Glomerular endothelial cell (primary cell): ENCODE measurements around the gene FAM180A. TPM values are rescaled to one million over a fixed set of nuclear protein-coding genes. Genes with fewer than 3 reads are reported as not detected.

Experiments used
- DNase-seq: peaks from one replicate; pipeline ENCODE4 v3.0.0-alpha.2; 2011; ENCODE audit warnings: low read depth, low spot score; ENCODE audit errors: extremely low read depth
- total RNA-seq: library from RNA; depleted of rRNA; stranded (reverse); fragments of >200 nt; gene quantifications from 2 replicates; pipeline ENCODE4 v1.2.3, GENCODE V29; 2015

Gene FAM180A
- total RNA-seq, 1 donor from 2014 or later: not detected

GRCh38 chr7:135685306-135686084 is 63.1 kb downstream of the FAM180A start:
- no peak for DNase-seq

GRCh38 chr7:135684699-135685098 is 63.9 kb downstream of the FAM180A start:
- DNase-seq: no peak

GRCh38 chr7:135684136-135684535 is 64.5 kb downstream of the FAM180A start:
- no peak for DNase-seq

- DNase-seq: no peak
Measured at GRCh38 chr7:135683609-135684008, 65.0 kb downstream of the FAM180A start.

GRCh38 chr7:135682191-135682590 is 66.4 kb downstream of the FAM180A start:
- DNase-seq: no peak

- no peak for DNase-seq
Measured at GRCh38 chr7:135681762-135682161, 66.9 kb downstream of the FAM180A start.

Other genes starting within 250 kb of the FAM180A start
- gene CNOT4, start 238.7 kb downstream of the FAM180A start, total RNA-seq: 10.0 and 16.0 TPM in 2 replicates
- gene NUP205, start 190.9 kb downstream of the FAM180A start, total RNA-seq: 44.1 and 52.1 TPM in 2 replicates
- 17.7 and 22.1 TPM in 2 replicates for gene STMP1, start 86.3 kb downstream of the FAM180A start, total RNA-seq
- gene SLC13A4, start 20.6 kb downstream of the FAM180A start, total RNA-seq: not detected in 2 replicates
- gene MTPN, start 228.5 kb upstream of the FAM180A start, total RNA-seq: 148 and 166 TPM in 2 replicates